HPDE6-E6E7 (cell line): Measurements from ENCODE around the gene ANKRD11.

Source experiments
- DNase-seq: peaks from one replicate; pipeline ENCODE4 v3.0.0; 2011; ENCODE audit warnings: missing footprints; ENCODE audit errors: extremely low spot score

Gene ANKRD11

GRCh38 chr16:89507214-89507833 is 17.0 kb upstream of the ANKRD11 start:
- no peak for DNase-seq

GRCh38 chr16:89506791-89507191 is 16.4 kb upstream of the ANKRD11 start:
- DNase-seq, result no peak

GRCh38 chr16:89506113-89506504 is 15.7 kb upstream of the ANKRD11 start:
- DNase-seq, result no peak

GRCh38 chr16:89505204-89506112 is 15.1 kb upstream of the ANKRD11 start:
- DNase-seq, result peak; percentile 84

GRCh38 chr16:89504091-89504490 is 13.7 kb upstream of the ANKRD11 start:
- DNase-seq, result no peak

GRCh38 chr16:89502081-89502843 is 11.9 kb upstream of the ANKRD11 start:
- peak; percentile 88 for DNase-seq

- no peak for DNase-seq
Measured at GRCh38 chr16:89499767-89500166, 9.4 kb upstream of the ANKRD11 start.

- no peak for DNase-seq
Measured at GRCh38 chr16:89498839-89499238, 8.5 kb upstream of the ANKRD11 start.

- DNase-seq, result no peak
Measured at GRCh38 chr16:89495121-89495520, 4.8 kb upstream of the ANKRD11 start.

- DNase-seq, result no peak
Measured at GRCh38 chr16:89493776-89494175, 3.4 kb upstream of the ANKRD11 start.

GRCh38 chr16:89491974-89492687 is 1.8 kb upstream of the ANKRD11 start:
- no peak for DNase-seq

GRCh38 chr16:89491238-89491869 is 993 bp upstream of the ANKRD11 start:
- no peak for DNase-seq

GRCh38 chr16:89489898-89490438 is 393 bp downstream of the ANKRD11 start:
- DNase-seq, result no peak

- peak; percentile 84 for DNase-seq
Measured at GRCh38 chr16:89489040-89489897, 1.1 kb downstream of the ANKRD11 start.

- DNase-seq, result no peak
Measured at GRCh38 chr16:89485701-89486246, 4.6 kb downstream of the ANKRD11 start.

GRCh38 chr16:89484923-89485679 is 5.3 kb downstream of the ANKRD11 start:
- no peak for DNase-seq

GRCh38 chr16:89484041-89484501 is 6.3 kb downstream of the ANKRD11 start:
- DNase-seq, result no peak

- no peak for DNase-seq
Measured at GRCh38 chr16:89482817-89483205, 7.5 kb downstream of the ANKRD11 start.
